Common myeloid progenitor, CD34-positive (primary cell): ENCODE data around the gene ODF4.
A peak's percentile ranks its signal among the peaks of the same experiment; 100 is the strongest.
"Not testable (repeated sequence)": the region's sequence is repeated elsewhere in the genome, so short reads cannot be mapped to it uniquely, and the experiment has no call there.

Experiments
- CTCF ChIA-PET: fragments of 350-600 bp; sonication (Branson Sonifier 250); formaldehyde crosslinking; loops from one replicate; lab custom pipeline; 2021; ENCODE audit warnings: antibody characterized with exemption; lab: Charles Lee
- POLR2A ChIA-PET: fragments of 350-600 bp; sonication (Branson Sonifier 250); formaldehyde crosslinking; loops from one replicate; lab custom pipeline; 2021; ENCODE audit warnings: antibody characterized with exemption; lab: Charles Lee
- DNase-seq, 3 donors: peaks; one replicate each; pipeline versions ENCODE4 v3.0.0 to v3.0.0-alpha.2; 2013
- H3K27ac ChIP-seq, 2 experiments: 1 replicate in 1 of 2; 2 replicates in 1 of 2; pipeline ENCODE4 v1.7.0; 2013; ENCODE audit warnings: inconsistent platforms in 2 of 2, low read length in 2 of 2, mild to moderate bottlenecking in 2 of 2, low read depth in 1 of 2, moderate library complexity in 1 of 2; ENCODE audit not compliant: severe bottlenecking in 2 of 2, insufficient read depth in 1 of 2, poor library complexity in 1 of 2
- H3K27me3 ChIP-seq, 5 experiments: replicated peaks in 2 of 5; 1 replicate in 3 of 5; 2 replicates in 2 of 5; pipeline versions ENCODE4 v1.6.1 to v1.7.0; 2013; ENCODE audit warnings: low read length in 4 of 5, mild to moderate bottlenecking in 2 of 5, moderate library complexity in 2 of 5, inconsistent platforms in 1 of 5; ENCODE audit not compliant: insufficient read depth in 5 of 5, control insufficient read depth in 4 of 5
- H3K36me3 ChIP-seq, 4 experiments: 1 replicate in 2 of 4; 2 replicates in 2 of 4; pipeline versions ENCODE4 v1.6.1 to v1.7.0; 2013; ENCODE audit warnings: low read length in 3 of 4, control low read depth in 1 of 4, mild to moderate bottlenecking in 1 of 4; ENCODE audit not compliant: control insufficient read depth in 4 of 4, insufficient read depth in 4 of 4
- H3K4me1 ChIP-seq, 4 experiments: 1 replicate in 3 of 4; 2 replicates in 1 of 4; pipeline versions ENCODE4 v1.6.1 to v1.7.1; 2013; ENCODE audit warnings: low read length in 3 of 4, mild to moderate bottlenecking in 3 of 4, control low read depth in 1 of 4, inconsistent platforms in 1 of 4, moderate library complexity in 1 of 4; ENCODE audit not compliant: control insufficient read depth in 4 of 4, insufficient read depth in 4 of 4; ENCODE audit errors: control extremely low read depth in 1 of 4
- H3K4me3 ChIP-seq, 7 experiments: 1 replicate in 4 of 7; 2 replicates in 3 of 7; pipeline versions ENCODE4 v1.5.1 to v1.7.0; 2013; ENCODE audit warnings: mild to moderate bottlenecking in 7 of 7, low read length in 6 of 7, moderate library complexity in 6 of 7, inconsistent platforms in 2 of 7, low read depth in 2 of 7, control low read depth in 1 of 7; ENCODE audit not compliant: insufficient read depth in 4 of 7, control insufficient read depth in 1 of 7; ENCODE audit errors: extremely low read depth in 1 of 7
- H3K9me3 ChIP-seq, 5 experiments: 1 replicate in 4 of 5; 2 replicates in 1 of 5; pipeline versions ENCODE4 v1.6.1 to v1.7.1; 2013; ENCODE audit warnings: low read length in 4 of 5, mild to moderate bottlenecking in 2 of 5, inconsistent platforms in 1 of 5, low read depth in 1 of 5, moderate library complexity in 1 of 5; ENCODE audit not compliant: control insufficient read depth in 4 of 5, insufficient read depth in 2 of 5; ENCODE audit errors: control extremely low read depth in 1 of 5
- WGBS: methylation state at CpG from one replicate; pipeline ENCODE4 v1.1.5; 2013; ENCODE audit not compliant: insufficient coverage; 5-methylcytosine and 5-hydroxymethylcytosine counted together

ODF4 gene

GRCh38 chr17:8373856-8374255, 34.2 kb downstream of the ODF4 start:
- WGBS = 100% methylated on average over 9 of the region's 26 CpGs
- peaks cover 6 to 28% (median 27%) of the 10 kb centered on the region in 4 experiments for H3K4me1 ChIP-seq
- POLR2A ChIA-PET, H3K27ac ChIP-seq, CTCF ChIA-PET, DNase-seq, H3K27me3 ChIP-seq, H3K4me3 ChIP-seq, H3K9me3 ChIP-seq: not testable (repeated sequence)
- peaks cover 5 to 33% (median 31%) of the 10 kb centered on the region in 4 experiments for H3K36me3 ChIP-seq

DNA sequence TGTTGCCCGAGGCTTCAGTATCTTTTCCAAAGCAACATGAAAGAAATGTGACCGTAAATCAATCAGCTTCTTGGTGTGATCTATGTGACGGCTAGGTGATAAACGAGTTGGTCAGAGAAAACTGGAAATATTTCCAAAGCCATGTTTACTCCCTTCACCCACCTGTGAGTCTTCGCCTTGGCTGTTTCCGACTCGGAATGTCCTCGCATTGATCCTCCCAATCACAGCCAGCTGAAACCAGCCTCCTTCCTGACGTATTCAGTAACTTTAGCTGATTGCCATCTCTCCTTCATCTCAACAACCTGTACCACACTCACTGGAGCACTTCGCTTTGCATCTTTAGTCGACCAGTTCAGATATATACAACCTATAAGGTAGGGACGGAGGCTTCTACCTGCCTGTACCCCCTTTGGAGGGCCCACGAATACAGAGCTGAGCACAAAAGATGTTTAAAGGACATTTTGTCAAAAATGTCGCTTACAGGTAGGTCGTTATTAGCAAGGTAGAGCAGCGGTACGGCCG, 36.2 kb downstream of the ODF4 start:
- peak in 1 of 3 donors; percentile 31 for DNase-seq
- Histone ChIP-seq H3K36me3 (peaks cover 7 to 44% (median 37%) of the 10 kb centered on the region in 4 experiments), H3K27me3 (no peaks in the 10 kb centered on the region), H3K4me3 (peak overlapping the region; percentile 59 to 99 (median 88)), H3K27ac (peak overlapping the region; percentile 62 to 87), H3K9me3 (no peaks in the 10 kb centered on the region), H3K4me1 (peaks cover 0 to 29% (median 24%) of the 10 kb centered on the region in 4 experiments)
- ChIA-PET POLR2A (interaction anchor here (1.1 to 2.0 kb wide), 4 partner anchors 16 to 183 kb away, joined by 3 to 6 read pairs (median 6); partner anchors contain the start of gene SLC25A35), CTCF (interaction anchor here (1.0 to 2.6 kb wide), 7 partner anchors 14 to 48 kb away, joined by 3 to 15 read pairs (median 6); partner anchors contain the start of gene ODF4)
- 43% methylated on average over 12 of the region's 18 CpGs for WGBS

DNA sequence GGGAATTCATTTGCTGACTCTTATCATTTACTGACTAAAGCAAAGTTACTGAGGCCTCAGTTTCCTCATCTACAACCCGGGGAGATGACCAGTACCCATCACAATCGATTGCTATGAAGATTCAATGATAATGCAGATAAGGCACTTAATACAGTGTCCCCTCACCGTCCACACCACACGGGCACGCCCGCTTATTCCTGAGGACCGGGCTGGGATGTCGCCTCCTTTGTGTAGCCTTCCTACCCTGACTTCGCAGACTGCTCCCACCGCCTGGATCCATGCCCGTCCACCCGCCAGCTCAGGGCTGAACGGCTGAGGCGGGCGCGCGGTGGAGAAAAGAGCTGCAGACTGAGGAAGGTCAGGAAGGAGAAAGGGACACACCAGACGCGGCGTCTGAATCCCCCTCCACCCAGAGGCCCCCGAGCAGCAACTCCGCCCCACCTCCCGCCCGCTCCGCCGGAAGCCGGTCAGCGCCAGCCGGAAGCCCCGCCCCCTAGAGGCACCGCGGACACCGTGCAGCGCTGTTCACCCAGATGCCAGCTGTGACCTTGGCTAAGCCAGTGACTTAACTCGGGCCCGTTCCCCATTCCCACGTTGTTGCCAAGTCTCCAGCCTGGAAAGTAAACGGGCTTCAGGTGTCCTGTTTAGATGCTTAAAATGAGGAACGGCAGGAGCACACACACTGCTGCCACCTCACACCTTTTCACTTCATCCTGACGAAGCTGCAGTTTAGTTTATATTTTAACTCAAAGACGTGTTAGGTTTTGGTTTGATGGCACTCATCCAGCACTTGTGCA, 36.8 kb downstream of the ODF4 start, which contains the start of gene KRABD2:
KRABD2 (minus strand) TSS at position 434 of the 797 bp plus-strand sequence.
- Histone ChIP-seq H3K4me1 (peaks cover 0 to 36% (median 31%) of the 10 kb centered on the region in 4 experiments), H3K4me3 (peak within 1 kb of the TSS; percentile 59 to 99 (median 88)), H3K36me3 (peaks cover 7 to 49% (median 42%) of the 10 kb centered on the region in 4 experiments), H3K9me3 (no peaks in the 10 kb centered on the region), H3K27ac (peak within 1 kb of the TSS; percentile 62 to 87), H3K27me3 (no peaks in the 10 kb centered on the region)
- ChIA-PET CTCF (interaction anchor here (0.8 to 2.6 kb wide), 14 partner anchors 15 to 81 kb away, joined by 3 to 15 read pairs (median 3); partner anchors contain the start of genes ODF4 and SLC25A35), POLR2A (interaction anchor here (0.8 to 2.0 kb wide), 6 partner anchors 14 to 184 kb away, joined by 3 to 6 read pairs (median 4); partner anchors contain the start of gene SLC25A35)
- peak; percentile 88 to 95 (median 95) for DNase-seq
- 3% methylated on average over 26 of the region's 41 CpGs for WGBS

DNA sequence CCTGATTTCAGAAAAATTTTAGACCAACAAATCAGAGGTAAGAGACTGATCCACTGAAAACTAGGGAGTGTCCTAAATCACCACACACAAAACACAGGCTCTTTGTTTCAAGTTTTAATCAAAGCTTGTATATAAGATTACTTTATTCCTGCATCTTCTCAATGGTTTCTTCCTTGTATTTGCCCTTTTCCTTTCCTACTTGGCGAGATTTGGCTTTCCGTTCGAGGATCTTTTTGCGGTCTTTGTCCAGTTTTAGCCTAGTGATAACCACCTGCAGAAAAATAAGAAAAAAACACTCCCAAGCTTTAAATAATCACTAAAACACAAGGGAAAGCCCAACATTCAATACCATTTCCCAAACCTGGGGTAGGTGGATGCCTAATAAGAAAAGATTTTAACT, 37.8 kb downstream of the ODF4 start:
- Histone ChIP-seq H3K27ac (no peak overlapping the region), H3K36me3 (peaks cover 7 to 52% (median 38%) of the 10 kb centered on the region in 4 experiments), H3K4me1 (peaks cover 6 to 45% (median 39%) of the 10 kb centered on the region in 4 experiments), H3K9me3 (no peaks in the 10 kb centered on the region), H3K4me3 (no peak overlapping the region), H3K27me3 (no peaks in the 10 kb centered on the region)
- DNase-seq = no peak
- WGBS = 95% methylated on average over 3 of the region's 4 CpGs
- POLR2A ChIA-PET = interaction anchor here (0.6 to 2.0 kb wide), 2 partner anchors 82 to 758 kb away, joined by 4 to 5 read pairs; partner anchors contain the start of gene SLC25A35
- CTCF ChIA-PET = interaction anchor here (0.8 to 2.6 kb wide), 9 partner anchors 14 to 82 kb away, joined by 3 to 15 read pairs (median 3); partner anchors contain the start of gene SLC25A35

GRCh38 chr17:8378117-8378516, 38.5 kb downstream of the ODF4 start:
- Histone ChIP-seq H3K4me1 (peaks cover 8 to 45% (median 39%) of the 10 kb centered on the region in 4 experiments), H3K36me3 (peaks cover 7 to 52% (median 38%) of the 10 kb centered on the region in 4 experiments)
- CTCF ChIA-PET, H3K9me3 ChIP-seq, H3K4me3 ChIP-seq, DNase-seq, H3K27ac ChIP-seq, POLR2A ChIA-PET, H3K27me3 ChIP-seq: not testable (repeated sequence)
- 100% methylated on average over 6 of the region's 8 CpGs for WGBS

GRCh38 chr17:8380049-8380448, 40.4 kb downstream of the ODF4 start:
- H3K27ac ChIP-seq = peak overlapping the region in 1 of 2 experiments; percentile 44
- no peak overlapping the region for H3K4me3 ChIP-seq
- peaks cover 7 to 52% (median 38%) of the 10 kb centered on the region in 4 experiments for H3K36me3 ChIP-seq
- ChIA-PET POLR2A (no interaction called here), CTCF (no interaction called here)
- no peaks in the 10 kb centered on the region for H3K9me3 ChIP-seq
- H3K27me3 ChIP-seq = no peaks in the 10 kb centered on the region
- WGBS = 100% methylated on average over 1 of the region's 3 CpGs
- peaks cover 8 to 55% (median 44%) of the 10 kb centered on the region in 4 experiments for H3K4me1 ChIP-seq
- no peak for DNase-seq
